Gastroesophageal sphincter (tissue), 4 donors: ENCODE results near the gene SERPINF2. TPM values are rescaled to one million over a fixed set of nuclear protein-coding genes. Genes with fewer than 3 reads are reported as not detected.

Experiments used
- ATAC-seq: fragments of 150-250 bp; one replicate; pipeline ENCODE4 v1.9.1; 2016; ENCODE audit warnings: mild to moderate bottlenecking, moderate library complexity
- H3K27ac ChIP-seq, 4 donors: fragments of 200-600 bp; sonication (generic) in 3 of 4; 1 replicate in 3 of 4; 2 replicates in 1 of 4; pipeline ENCODE4 v1.5.1; 2016 to 2019
- H3K27me3 ChIP-seq: fragments of 200-600 bp; sonication (generic); one replicate; pipeline ENCODE4 v1.5.1; 2019
- H3K36me3 ChIP-seq, 2 donors: fragments of 200-600 bp; sonication (generic); one replicate each; pipeline ENCODE4 v1.5.1; 2019; ENCODE audit warnings: control low read depth in 1 of 2
- H3K4me1 ChIP-seq, 3 donors: fragments of 200-600 bp; sonication (generic); 1 replicate in 2 of 3; 2 replicates in 1 of 3; pipeline ENCODE4 v1.5.1; 2016 to 2019; ENCODE audit warnings: control low read depth in 2 of 3
- H3K4me3 ChIP-seq, 2 donors: fragments of 200-600 bp; sonication (generic); one replicate each; pipeline ENCODE4 v1.5.1; 2019; ENCODE audit warnings: mild to moderate bottlenecking in 1 of 2, moderate library complexity in 1 of 2
- H3K9me3 ChIP-seq, 3 donors: fragments of 200-600 bp; sonication (generic); one replicate each; pipeline ENCODE4 v1.5.1; 2017 to 2019; ENCODE audit warnings: control low read depth in 2 of 3
- EP300 ChIP-seq: sonication (generic); formaldehyde crosslinking; IDR thresholded peaks from one replicate; pipeline ENCODE4 v1.6.1; 2017; ENCODE audit warnings: antibody characterized with exemption, mild to moderate bottlenecking
- POLR2A ChIP-seq, 2 donors: fragments of 450-650 bp; IDR thresholded peaks; one replicate each; pipeline ENCODE4 v1.6.1; 2017; ENCODE audit warnings: antibody characterized with exemption in 2 of 2, mild to moderate bottlenecking in 2 of 2, moderate library complexity in 1 of 2
- POLR2AphosphoS5 ChIP-seq: sonication (generic); formaldehyde crosslinking; IDR thresholded peaks from one replicate; pipeline ENCODE4 v1.6.1; 2017; ENCODE audit warnings: antibody characterized with exemption
- WGBS, 2 donors: methylation state at CpG; one replicate each; pipeline ENCODE4 v1.1.5; 2018; ENCODE audit warnings: low coverage in 1 of 2; 5-methylcytosine and 5-hydroxymethylcytosine counted together
- total RNA-seq, 4 donors: library from RNA; depleted of rRNA; stranded (reverse); fragments of >200 nt; gene quantifications; one replicate each; pipeline ENCODE4 v1.1.0, GENCODE V29; 2016
- TF ChIP-seq, protein P1 (sequence below), 4 experiments: fragments of 200-600 bp in 2 of 4; fragments of 450-650 bp in 2 of 4; sonication (generic) in 1 of 4; IDR thresholded peaks; one replicate each; pipeline ENCODE4 v1.5.1; 2017 to 2019; ENCODE audit warnings: antibody characterized with exemption in 4 of 4, mild to moderate bottlenecking in 2 of 4, moderate library complexity in 2 of 4

Gene SERPINF2
- total RNA-seq, 4 donors from 2014 or later, result 2.0 to 7.6 (median 5.1) TPM

DNA sequence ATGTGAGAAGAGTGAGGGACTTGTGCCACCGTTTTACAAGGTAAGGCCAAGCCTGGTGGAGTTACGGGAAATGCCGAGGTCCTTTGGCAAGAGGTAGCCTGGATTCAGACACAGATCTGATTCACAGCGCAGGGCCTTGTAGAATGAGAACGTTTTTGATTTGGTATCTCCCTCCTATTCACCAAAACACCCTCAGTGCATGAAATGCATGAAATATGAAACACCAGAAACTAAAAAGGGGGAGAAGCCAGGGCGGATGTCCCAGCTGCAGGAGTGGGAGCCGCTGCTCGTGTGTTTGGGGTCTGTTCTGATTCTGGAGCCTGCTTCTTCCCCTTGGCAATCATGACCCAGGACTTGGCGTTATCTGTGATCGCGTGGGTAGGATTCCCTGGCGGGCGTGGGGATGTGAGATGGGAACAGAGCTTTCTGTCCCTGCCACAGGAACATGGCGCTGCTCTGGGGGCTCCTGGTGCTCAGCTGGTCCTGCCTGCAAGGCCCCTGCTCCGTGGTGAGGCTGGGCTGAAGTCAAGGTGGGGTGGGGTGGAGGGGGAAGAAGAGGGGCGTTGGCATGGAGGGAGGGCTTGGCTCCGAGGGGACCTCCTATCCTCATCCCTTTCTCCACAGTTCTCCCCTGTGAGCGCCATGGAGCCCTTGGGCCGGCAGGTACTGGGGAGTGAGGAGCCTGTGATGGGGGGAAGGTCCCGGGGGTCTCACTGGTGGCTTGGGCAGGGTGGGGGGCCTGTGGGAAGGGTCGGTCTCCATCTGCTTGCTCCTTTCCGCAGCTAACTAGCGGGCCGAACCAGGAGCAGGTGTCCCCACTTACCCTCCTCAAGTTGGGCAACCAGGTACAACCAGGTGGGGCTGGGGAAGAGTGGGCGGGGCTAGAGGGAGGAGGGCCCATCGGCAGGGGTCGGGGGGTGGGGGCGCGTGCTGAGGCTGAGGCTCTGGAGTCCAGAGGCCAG lies 2.2 kb downstream of the SERPINF2 start:
- Histone ChIP-seq H3K27ac (peak overlapping the region in 1 of 4 donors; percentile 12), H3K4me3 (no peak overlapping the region), H3K4me1 (peaks cover 0 to 7% (median 0%) of the 10 kb centered on the region in 3 donors), H3K9me3 (no peaks in the 10 kb centered on the region), H3K27me3 (no peaks in the 10 kb centered on the region), H3K36me3 (no peaks in the 10 kb centered on the region)
- TF ChIP-seq, protein P1, sequence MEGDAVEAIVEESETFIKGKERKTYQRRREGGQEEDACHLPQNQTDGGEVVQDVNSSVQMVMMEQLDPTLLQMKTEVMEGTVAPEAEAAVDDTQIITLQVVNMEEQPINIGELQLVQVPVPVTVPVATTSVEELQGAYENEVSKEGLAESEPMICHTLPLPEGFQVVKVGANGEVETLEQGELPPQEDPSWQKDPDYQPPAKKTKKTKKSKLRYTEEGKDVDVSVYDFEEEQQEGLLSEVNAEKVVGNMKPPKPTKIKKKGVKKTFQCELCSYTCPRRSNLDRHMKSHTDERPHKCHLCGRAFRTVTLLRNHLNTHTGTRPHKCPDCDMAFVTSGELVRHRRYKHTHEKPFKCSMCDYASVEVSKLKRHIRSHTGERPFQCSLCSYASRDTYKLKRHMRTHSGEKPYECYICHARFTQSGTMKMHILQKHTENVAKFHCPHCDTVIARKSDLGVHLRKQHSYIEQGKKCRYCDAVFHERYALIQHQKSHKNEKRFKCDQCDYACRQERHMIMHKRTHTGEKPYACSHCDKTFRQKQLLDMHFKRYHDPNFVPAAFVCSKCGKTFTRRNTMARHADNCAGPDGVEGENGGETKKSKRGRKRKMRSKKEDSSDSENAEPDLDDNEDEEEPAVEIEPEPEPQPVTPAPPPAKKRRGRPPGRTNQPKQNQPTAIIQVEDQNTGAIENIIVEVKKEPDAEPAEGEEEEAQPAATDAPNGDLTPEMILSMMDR (IDR thresholded peaks at IDR 0.05), result no peak
- no peak for ATAC-seq
- WGBS, 2 donors, result 70 to 87% methylated on average over 6 to 8 of the region's 29 CpGs

DNA sequence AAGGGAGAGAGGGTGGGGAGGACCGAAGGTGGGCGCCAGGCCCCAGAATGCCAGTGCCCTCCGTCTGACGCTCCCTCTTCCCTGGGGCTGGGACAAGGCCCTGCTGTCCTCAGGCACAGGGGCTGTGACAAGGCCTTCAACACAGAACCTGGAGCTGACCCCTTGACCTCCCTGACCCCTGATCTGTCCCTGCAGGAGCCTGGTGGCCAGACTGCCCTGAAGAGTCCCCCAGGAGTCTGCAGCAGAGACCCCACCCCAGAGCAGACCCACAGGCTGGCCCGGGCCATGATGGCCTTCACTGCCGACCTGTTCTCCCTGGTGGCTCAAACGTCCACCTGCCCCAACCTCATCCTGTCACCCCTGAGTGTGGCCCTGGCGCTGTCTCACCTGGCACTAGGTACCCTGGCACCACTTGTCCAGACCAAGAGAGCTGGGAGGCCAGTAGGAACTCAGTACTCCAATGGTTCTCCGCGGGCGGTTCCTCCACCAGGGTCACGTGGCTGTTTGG lies 2.9 kb downstream of the SERPINF2 start:
- no peak for ATAC-seq
- TF ChIP-seq POLR2AphosphoS5 (no peak), POLR2A (IDR thresholded peaks at IDR 0.05) (no peak), EP300 (no peak)
- TF ChIP-seq, protein P1 (IDR thresholded peaks at IDR 0.05), result no peak
- Histone ChIP-seq H3K4me3 (no peak overlapping the region), H3K36me3 (no peaks in the 10 kb centered on the region), H3K4me1 (peaks cover 0 to 7% (median 0%) of the 10 kb centered on the region in 3 donors), H3K27me3 (no peaks in the 10 kb centered on the region), H3K27ac (no peak overlapping the region), H3K9me3 (no peaks in the 10 kb centered on the region)
- WGBS, 2 donors, result no CpG with 5 or more reads among the region's 12 CpGs

DNA sequence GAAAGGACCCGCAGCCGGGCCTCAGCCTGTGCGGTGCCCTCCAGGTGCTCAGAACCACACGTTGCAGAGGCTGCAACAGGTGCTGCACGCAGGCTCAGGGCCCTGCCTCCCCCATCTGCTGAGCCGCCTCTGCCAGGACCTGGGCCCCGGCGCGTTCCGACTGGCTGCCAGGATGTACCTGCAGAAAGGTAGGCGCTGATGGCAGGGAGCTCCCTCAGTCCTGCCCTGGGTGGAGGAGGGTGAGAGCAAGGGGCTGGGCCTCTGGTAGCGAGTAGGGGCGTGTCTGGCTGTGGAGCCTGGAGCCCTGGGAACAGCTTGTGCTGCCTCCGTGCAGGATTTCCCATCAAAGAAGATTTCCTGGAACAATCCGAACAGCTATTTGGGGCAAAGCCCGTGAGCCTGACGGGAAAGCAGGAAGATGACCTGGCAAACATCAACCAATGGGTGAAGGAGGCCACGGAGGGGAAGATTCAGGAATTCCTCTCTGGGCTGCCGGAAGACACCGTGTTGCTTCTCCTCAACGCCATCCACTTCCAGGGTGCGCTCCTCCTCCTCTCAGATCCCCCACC lies 4.4 kb downstream of the SERPINF2 start:
- peak; percentile 83 for ATAC-seq
- Histone ChIP-seq H3K9me3 (no peaks in the 10 kb centered on the region), H3K27ac (peak overlapping the region in 3 of 4 donors; percentile 45 to 56 (median 48)), H3K27me3 (no peaks in the 10 kb centered on the region), H3K4me1 (peaks cover 0 to 7% (median 0%) of the 10 kb centered on the region in 3 donors), H3K4me3 (no peak overlapping the region), H3K36me3 (no peaks in the 10 kb centered on the region)
- WGBS, 2 donors, result 55 to 75% methylated on average over 7 to 8 of the region's 22 CpGs
- peak; percentile 32 for TF ChIP-seq EP300
- peak; percentile 67 for TF ChIP-seq POLR2AphosphoS5
- no peak for TF ChIP-seq POLR2A (IDR thresholded peaks at IDR 0.05)

DNA sequence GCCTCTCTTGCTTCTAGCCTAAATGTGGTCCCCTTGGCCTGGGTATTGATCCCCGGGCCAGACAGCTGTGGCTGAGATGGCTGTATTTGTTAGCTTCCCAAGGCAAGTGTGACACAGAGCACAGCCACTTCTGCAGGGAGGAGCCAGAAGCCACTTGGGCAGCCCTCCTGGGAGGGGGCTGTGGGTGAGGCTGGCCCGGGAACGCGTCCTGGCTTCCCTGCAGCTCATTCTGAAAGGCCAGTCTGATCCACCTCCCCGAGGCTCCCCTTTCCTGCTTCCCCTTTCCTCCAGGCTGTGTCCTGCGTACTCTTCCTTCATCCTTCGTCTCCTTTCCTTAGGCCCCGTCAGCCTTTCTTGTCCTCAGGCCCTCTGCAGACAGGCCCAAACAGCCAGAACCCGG lies 8.0 kb downstream of the SERPINF2 start:
- Histone ChIP-seq H3K27ac (peak overlapping the region in 1 of 4 donors; percentile 3), H3K9me3 (no peaks in the 10 kb centered on the region), H3K27me3 (peaks cover 19% of the 10 kb centered on the region), H3K4me1 (peaks cover 0 to 7% (median 0%) of the 10 kb centered on the region in 3 donors), H3K4me3 (no peak overlapping the region), H3K36me3 (no peaks in the 10 kb centered on the region)
- 75% methylated on average over 5 of the region's 9 CpGs; no CpG with 5 or more reads in 1 of the 2 donors for WGBS, 2 donors
- ATAC-seq, result no peak
- no peak for TF ChIP-seq POLR2AphosphoS5
- TF ChIP-seq EP300, result no peak
- no peak for TF ChIP-seq POLR2A (IDR thresholded peaks at IDR 0.05)
- TF ChIP-seq, protein P1 (IDR thresholded peaks at IDR 0.05), result no peak

DNA sequence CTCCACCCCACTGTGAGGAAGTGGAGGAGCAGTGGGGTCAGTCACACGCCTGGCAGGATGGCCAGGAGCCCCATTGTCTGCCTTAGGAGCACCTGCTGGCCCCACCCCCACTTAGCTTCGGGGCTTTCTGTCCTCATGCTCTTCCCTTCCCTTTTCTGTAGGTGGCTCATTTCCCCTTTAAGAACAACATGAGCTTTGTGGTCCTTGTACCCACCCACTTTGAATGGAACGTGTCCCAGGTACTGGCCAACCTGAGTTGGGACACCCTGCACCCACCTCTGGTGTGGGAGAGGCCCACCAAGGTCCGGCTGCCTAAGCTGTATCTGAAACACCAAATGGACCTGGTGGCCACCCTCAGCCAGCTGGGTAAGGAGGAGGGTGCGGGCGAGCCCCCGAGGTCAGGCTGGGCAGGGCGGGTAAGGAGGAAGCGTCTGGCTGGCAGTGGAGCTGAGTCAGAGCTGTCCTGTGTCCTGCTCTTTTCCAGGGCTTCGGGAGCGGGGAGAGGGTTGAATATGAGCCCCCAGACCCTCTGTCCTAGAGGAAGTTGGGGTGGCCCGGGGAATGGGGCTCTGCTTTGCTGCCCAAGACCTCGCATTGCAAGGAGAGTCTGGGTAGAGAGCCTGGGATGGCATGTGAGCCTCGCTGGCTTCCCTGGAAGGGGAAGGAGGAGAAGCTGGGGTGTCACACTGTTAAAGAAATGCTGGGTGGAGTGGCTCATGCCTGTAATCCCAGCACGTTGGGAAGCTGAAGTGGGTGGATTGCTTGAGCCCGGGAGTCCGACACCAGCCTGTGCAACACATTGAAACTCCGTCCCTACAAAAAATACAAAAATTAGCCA lies 10.0 kb downstream of the SERPINF2 start:
- 38 to 45% methylated on average over 3 to 9 of the region's 18 CpGs for WGBS, 2 donors
- Histone ChIP-seq H3K36me3 (no peaks in the 10 kb centered on the region), H3K4me1 (no peaks in the 10 kb centered on the region), H3K4me3 (peak overlapping the region in 1 of 2 donors; percentile 9), H3K27ac (peak overlapping the region in 2 of 4 donors; percentile 59 to 64), H3K27me3 (peaks cover 20% of the 10 kb centered on the region), H3K9me3 (no peaks in the 10 kb centered on the region)
- TF ChIP-seq, protein P1 (IDR thresholded peaks at IDR 0.05), result no peak
- TF ChIP-seq POLR2AphosphoS5 (no peak), EP300 (no peak), POLR2A (IDR thresholded peaks at IDR 0.05) (no peak)
- ATAC-seq, result peak; percentile 65
